ENCODE data around the gene CYTH1. TPM values are rescaled to one million over a fixed set of nuclear protein-coding genes. Genes with fewer than 3 reads are reported as not detected.
A peak's percentile ranks its signal among the peaks of the same experiment; 100 is the strongest.

CYTH1 gene
- polyA plus RNA-seq, 1 of the 3 experiments (the other 2 are of a cell fraction): 23.8 TPM

GRCh38 chr17:78707923-78708322 is 74.2 kb downstream of the CYTH1 start:
- no peak overlapping the region for H3K4me2 ChIP-seq
- CTCF ChIA-PET: interaction anchor here (0.5 to 9.0 kb wide), 68 partner anchors 9 to 458 kb away, joined by 3 to 351 read pairs (median 4); partner anchors contain the start of gene USP36
- no peak overlapping the region for H3K9ac ChIP-seq

More at GRCh38 chr17:78707923-78708322, 74.2 kb downstream of the CYTH1 start:
- H2AFZ ChIP-seq (ENCODE audit: low read depth): no peak overlapping the region
- no peak for TF ChIP-seq PBX3 (IDR thresholded peaks at IDR 0.05)
- no peak for TF ChIP-seq GATA2 (CRISPR knock-in tag; IDR thresholded peaks at IDR 0.05)
- no peak for TF ChIP-seq CHD2 (IDR thresholded peaks at IDR 0.05; ENCODE audit: low read length, partially characterized antibody)
- no peak for TF ChIP-seq POLR2AphosphoS5 (IDR thresholded peaks at IDR 0.05; ENCODE audit: low read depth, low read length)
- no peak for TF ChIP-seq SMC3 (IDR thresholded peaks at IDR 0.05; ENCODE audit: low read depth, low read length)
- no peak for TF ChIP-seq SIN3A (IDR thresholded peaks at IDR 0.05; ENCODE audit: borderline replicate concordance, low read depth, low read length)
- no peak for TF ChIP-seq RAD21 (IDR thresholded peaks at IDR 0.05; ENCODE audit: low read length)
- TF ChIP-seq MEF2A (IDR thresholded peaks at IDR 0.05; ENCODE audit: borderline replicate concordance, low read depth): no peak
- TF ChIP-seq IRF3 (IDR thresholded peaks at IDR 0.05; ENCODE audit: low read depth, low read length): no peak
- no peak for TF ChIP-seq MXI1 (IDR thresholded peaks at IDR 0.05; ENCODE audit: low read depth, low read length)
- TF ChIP-seq FOXM1 (IDR thresholded peaks at IDR 0.05; ENCODE audit: low read depth): no peak
- TF ChIP-seq ELF1 (IDR thresholded peaks at IDR 0.05): no peak
- TF ChIP-seq YY1 (IDR thresholded peaks at IDR 0.05; ENCODE audit: low read depth): no peak
- no peak for TF ChIP-seq CTCF (IDR thresholded peaks at IDR 0.05)
- no peak for TF ChIP-seq EZH2phosphoT487 (IDR thresholded peaks at IDR 0.05; ENCODE audit: borderline replicate concordance, low read depth)
- TF ChIP-seq RFX5 (IDR thresholded peaks at IDR 0.05; ENCODE audit: low read length): no peak
- TF ChIP-seq ZBTB33 (IDR thresholded peaks at IDR 0.05; ENCODE audit: borderline replicate concordance, low read depth): no peak
- TF ChIP-seq RXRA (IDR thresholded peaks at IDR 0.05; ENCODE audit: borderline replicate concordance, low read depth): no peak
- H3K36me3 ChIP-seq (replicated peaks in 1 of 2; ENCODE audit: control insufficient read depth in 1 of 2, insufficient read depth in 2 of 2, low read length in 1 of 2): peaks cover 12 to 13% of the 10 kb centered on the region in 2 experiments
- 93% methylated on average over 7 of the region's 7 CpGs for WGBS (ENCODE audit: low lambda C conversion rate)
- no peaks in the 10 kb centered on the region for H3K27me3 ChIP-seq (ENCODE audit: insufficient read depth)
- peaks cover 9 to 65% of the 10 kb centered on the region in 2 experiments for H3K4me1 ChIP-seq (ENCODE audit: control insufficient read depth in 1 of 2, insufficient read depth in 2 of 2, low read depth in 1 of 2, low read length in 1 of 2)
- POLR2A ChIA-PET: interaction anchor here (0.6 to 1.2 kb wide), 4 partner anchors 9 to 211 kb away, joined by 3 to 6 read pairs (median 3); no protein-coding TSS in a partner anchor
- no peak overlapping the region for H3K4me3 ChIP-seq (ENCODE audit: low read depth in 2 of 2, low read length in 1 of 2)
- H3F3A ChIP-seq (replicated peaks; ENCODE audit: insufficient read depth): peaks cover 11% of the 10 kb centered on the region
- H3K27ac ChIP-seq (ENCODE audit: low read depth in 2 of 2, low read length in 1 of 2): peak overlapping the region; percentile 55 to 83; a peak in 3 of 4 replicates
- no peaks in the 10 kb centered on the region for H3K9me3 ChIP-seq
- H4K20me1 ChIP-seq (ENCODE audit: insufficient read depth): no peaks in the 10 kb centered on the region
- DNase-seq: no peak
- H3K79me2 ChIP-seq (ENCODE audit: insufficient read depth): peaks cover 19% of the 10 kb centered on the region
- H3K9me2 ChIP-seq: no peaks in the 10 kb centered on the region
